Colonic mucosa (tissue), 4 donors: ENCODE measurements around the gene HOXB8. TPM values are rescaled to one million over a fixed set of nuclear protein-coding genes. Genes with fewer than 3 reads are reported as not detected.

Source experiments
- DNase-seq: peaks from one replicate; pipeline ENCODE4 v3.0.0-alpha.2; 2020
- H3K27ac ChIP-seq: fragments of 200-600 bp; one replicate; pipeline ENCODE4 v1.8.0; 2021
- H3K27me3 ChIP-seq: fragments of 200-600 bp; one replicate; pipeline ENCODE4 v1.8.0; 2021
- H3K36me3 ChIP-seq: fragments of 200-600 bp; one replicate; pipeline ENCODE4 v1.8.0; 2021
- H3K4me1 ChIP-seq: fragments of 200-600 bp; one replicate; pipeline ENCODE4 v1.8.0; 2021; ENCODE audit warnings: mild to moderate bottlenecking
- H3K4me3 ChIP-seq: fragments of 200-600 bp; one replicate; pipeline ENCODE4 v1.8.0; 2021
- H3K9ac ChIP-seq, 2 donors: one replicate each; pipeline ENCODE4 v1.7.0; 2013; ENCODE audit warnings: control low read depth in 2 of 2, low read depth in 2 of 2, low read length in 2 of 2
- H3K9me3 ChIP-seq: fragments of 200-600 bp; one replicate; pipeline ENCODE4 v1.8.0; 2021
- intact Hi-C: fragments of 100-400 bp; cut with DNase I; formaldehyde crosslinking; loops from one replicate; pipeline ENCODE4 v1.14.1; 2022
- total RNA-seq, 2 donors: library from RNA; stranded (reverse); fragmentation: NEBNext Ultra II Directional in 1 of 2; extraction: Animal tissue kit (Norgen Biotek cat#: 25700) in 1 of 2; gene quantifications; one replicate each; pipeline ENCODE4 v1.2.1, GENCODE V29; 2021
- TF ChIP-seq, protein P1 (sequence below): fragments of 200-600 bp; IDR thresholded peaks from one replicate; pipeline ENCODE4 v1.8.0; 2022; ENCODE audit warnings: antibody characterized with exemption, mild to moderate bottlenecking
- donor health status: healthy.
- donor health status: DM: no; HTN: no; CAD: no.
- donor health status: DM: no; HTN: no; CAD: no.

HOXB8 gene
- total RNA-seq, 2 donors from 2014 or later = 4.2 to 7.4 TPM

DNA sequence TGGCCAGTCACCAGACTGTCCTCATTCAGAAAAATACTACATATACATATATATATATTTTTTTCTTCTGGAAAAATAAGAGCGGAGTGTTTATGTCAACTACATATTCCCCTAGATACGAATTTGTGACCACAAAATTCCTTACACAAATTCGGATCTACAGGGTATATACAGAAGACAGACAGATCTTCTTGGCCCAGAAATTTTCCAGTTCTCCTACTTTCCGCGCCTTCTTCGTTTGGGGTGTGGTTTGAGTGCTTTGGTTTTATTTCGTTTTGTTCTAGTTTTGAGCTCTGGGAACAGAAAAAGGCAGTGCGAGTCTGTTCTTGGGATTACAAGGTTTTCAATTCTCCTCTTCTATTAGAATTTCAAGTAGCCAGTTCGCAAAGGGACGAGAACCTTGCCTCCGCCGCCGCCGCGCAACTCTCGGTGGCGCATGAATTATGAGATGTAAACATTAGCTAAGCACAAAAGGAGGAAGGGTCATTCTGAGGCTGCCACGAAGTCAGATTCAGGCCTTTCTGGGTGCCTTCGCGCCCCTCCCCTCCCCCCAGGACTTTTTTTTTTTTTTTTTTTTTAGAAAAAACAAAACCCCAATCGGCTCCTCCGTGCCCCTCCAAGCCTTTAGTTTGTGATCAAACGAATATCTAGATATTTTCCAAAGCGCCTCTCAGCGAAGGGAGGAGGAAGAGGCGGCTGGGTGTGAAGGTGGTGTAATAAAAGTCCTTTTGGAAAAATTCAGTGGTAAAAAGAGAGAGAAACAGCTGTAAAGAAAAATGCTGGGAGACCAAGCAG lies 35.1 kb downstream of the HOXB8 start:
- peaks cover 3% of the 10 kb centered on the region for H3K27me3 ChIP-seq
- TF ChIP-seq, protein P1, sequence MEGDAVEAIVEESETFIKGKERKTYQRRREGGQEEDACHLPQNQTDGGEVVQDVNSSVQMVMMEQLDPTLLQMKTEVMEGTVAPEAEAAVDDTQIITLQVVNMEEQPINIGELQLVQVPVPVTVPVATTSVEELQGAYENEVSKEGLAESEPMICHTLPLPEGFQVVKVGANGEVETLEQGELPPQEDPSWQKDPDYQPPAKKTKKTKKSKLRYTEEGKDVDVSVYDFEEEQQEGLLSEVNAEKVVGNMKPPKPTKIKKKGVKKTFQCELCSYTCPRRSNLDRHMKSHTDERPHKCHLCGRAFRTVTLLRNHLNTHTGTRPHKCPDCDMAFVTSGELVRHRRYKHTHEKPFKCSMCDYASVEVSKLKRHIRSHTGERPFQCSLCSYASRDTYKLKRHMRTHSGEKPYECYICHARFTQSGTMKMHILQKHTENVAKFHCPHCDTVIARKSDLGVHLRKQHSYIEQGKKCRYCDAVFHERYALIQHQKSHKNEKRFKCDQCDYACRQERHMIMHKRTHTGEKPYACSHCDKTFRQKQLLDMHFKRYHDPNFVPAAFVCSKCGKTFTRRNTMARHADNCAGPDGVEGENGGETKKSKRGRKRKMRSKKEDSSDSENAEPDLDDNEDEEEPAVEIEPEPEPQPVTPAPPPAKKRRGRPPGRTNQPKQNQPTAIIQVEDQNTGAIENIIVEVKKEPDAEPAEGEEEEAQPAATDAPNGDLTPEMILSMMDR = no peak
- intact Hi-C loops = no loop called here
- H3K4me1 ChIP-seq = peaks cover 23% of the 10 kb centered on the region
- H3K27ac ChIP-seq = peak overlapping the region; percentile 70
- peak overlapping the region; percentile 13 to 67 for H3K9ac ChIP-seq
- no peaks in the 10 kb centered on the region for H3K9me3 ChIP-seq
- no peak for DNase-seq
- no peak overlapping the region for H3K4me3 ChIP-seq
- no peaks in the 10 kb centered on the region for H3K36me3 ChIP-seq

DNA sequence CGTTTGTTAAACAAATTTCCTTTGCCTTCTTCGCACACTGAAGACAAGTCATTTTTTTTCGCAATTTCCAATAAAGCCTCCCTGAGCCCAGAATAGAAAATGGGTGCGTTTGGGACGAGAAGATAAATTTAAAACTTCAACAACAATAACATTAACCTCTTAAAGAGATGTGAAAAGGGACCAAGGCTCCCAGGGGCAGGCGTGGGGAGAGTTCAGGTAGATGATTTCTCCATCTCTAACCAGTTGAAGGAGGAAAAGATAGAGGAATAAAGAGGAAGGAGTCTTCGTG lies 35.7 kb downstream of the HOXB8 start:
- Histone ChIP-seq H3K9ac (peak overlapping the region; percentile 13 to 81), H3K4me1 (peaks cover 22% of the 10 kb centered on the region), H3K4me3 (no peak overlapping the region), H3K27ac (peak overlapping the region; percentile 70), H3K36me3 (no peaks in the 10 kb centered on the region), H3K9me3 (no peaks in the 10 kb centered on the region), H3K27me3 (peaks cover 3% of the 10 kb centered on the region)
- intact Hi-C loops = no loop called here
- no peak for DNase-seq
- TF ChIP-seq, protein P1 = no peak

DNA sequence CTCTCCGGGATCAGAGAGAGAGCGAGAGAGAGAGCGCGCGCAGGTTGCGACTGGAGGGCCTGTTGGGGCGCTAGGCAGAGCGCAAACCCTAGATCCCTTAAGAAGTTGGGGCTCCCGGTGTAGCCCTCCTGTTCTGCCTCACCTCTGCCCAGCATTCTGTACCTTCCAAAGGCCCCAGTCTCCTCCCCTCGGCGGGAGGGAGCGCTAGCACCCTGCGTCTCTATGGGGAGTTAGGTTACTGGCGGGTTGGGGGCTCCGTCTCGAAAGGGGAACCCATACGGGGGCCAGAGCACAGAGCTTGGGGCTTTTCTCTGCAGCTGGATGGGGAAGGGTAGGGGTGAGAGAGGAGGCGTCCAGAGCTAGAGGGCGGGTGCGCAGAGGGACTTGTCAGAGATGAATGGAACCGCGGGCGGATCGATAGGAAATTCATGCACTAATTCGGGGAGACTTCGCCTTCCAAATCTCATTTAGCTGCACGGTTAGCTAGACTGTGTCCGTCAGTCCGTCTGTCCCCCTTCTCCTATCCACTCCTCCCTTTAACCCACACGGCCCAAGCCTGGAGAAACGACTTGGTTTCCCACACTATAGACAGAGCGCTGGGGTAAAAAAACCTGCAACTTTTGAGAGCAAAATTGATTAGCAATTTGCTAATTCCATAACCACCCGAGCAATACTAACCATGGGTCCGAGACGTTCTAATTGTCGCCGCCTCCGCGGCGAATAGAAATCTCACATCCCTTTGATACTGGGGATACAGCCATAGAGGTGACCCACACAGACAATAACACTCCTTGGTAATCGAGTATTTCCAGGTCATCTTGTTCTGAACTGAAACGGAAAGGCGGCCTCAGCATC lies 36.2 kb downstream of the HOXB8 start:
- Histone ChIP-seq H3K4me3 (peak overlapping the region; percentile 35), H3K36me3 (no peaks in the 10 kb centered on the region), H3K27me3 (peaks cover 3% of the 10 kb centered on the region), H3K9me3 (no peaks in the 10 kb centered on the region), H3K27ac (peak overlapping the region; percentile 70), H3K9ac (peak overlapping the region; percentile 71 to 81), H3K4me1 (peaks cover 22% of the 10 kb centered on the region)
- intact Hi-C loops = no loop called here
- TF ChIP-seq, protein P1 = no peak
- no peak for DNase-seq

DNA sequence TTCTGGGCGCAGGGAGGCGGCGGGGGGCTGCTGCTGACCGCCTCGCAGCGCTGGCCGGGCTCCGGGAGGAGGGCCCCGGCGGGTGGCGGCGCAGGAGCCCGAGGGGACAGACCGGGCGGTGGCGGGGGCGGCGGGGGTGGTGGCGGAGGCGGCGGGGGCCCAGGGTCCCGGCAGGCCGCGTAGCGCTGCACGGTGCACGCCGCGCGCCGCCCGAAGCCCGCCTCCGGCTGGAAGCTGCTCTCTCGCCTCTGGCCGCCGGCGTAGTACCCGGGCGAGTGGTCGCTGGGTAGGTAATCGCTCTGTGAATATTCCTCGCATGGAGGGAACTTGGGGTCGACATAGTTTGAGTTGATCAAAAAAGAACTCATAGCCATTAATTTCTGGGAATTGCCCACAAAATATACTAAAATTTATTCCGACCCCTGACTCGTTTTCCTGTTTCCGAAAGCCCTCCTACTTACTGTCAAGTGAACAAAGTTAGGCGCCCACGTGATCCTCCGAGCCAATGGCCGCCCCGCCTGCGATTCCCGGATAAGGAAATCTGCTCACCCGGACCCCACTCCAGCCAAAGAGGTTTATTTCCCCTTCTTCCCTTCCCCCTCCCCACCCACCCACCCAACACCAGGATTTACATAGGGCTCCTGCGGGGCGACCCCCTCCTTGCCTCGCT lies 37.0 kb downstream of the HOXB8 start, which contains the start of gene HOXB4:
Gene HOXB4, minus strand, starts transcription at position 405 of the 670 bp plus-strand sequence. Its CDS starts 31 bp downstream, at position 374.
- Histone ChIP-seq H3K4me1 (peaks cover 22% of the 10 kb centered on the region), H3K9me3 (no peaks in the 10 kb centered on the region), H3K36me3 (no peaks in the 10 kb centered on the region), H3K27me3 (peaks cover 3% of the 10 kb centered on the region), H3K9ac (peak within 1 kb of the TSS; percentile 71 to 81), H3K4me3 (peak within 1 kb of the TSS; percentile 35), H3K27ac (peak within 1 kb of the TSS; percentile 70)
- peak; percentile 86 for DNase-seq
- intact Hi-C loops = no loop called here
- TF ChIP-seq, protein P1 = no peak

DNA sequence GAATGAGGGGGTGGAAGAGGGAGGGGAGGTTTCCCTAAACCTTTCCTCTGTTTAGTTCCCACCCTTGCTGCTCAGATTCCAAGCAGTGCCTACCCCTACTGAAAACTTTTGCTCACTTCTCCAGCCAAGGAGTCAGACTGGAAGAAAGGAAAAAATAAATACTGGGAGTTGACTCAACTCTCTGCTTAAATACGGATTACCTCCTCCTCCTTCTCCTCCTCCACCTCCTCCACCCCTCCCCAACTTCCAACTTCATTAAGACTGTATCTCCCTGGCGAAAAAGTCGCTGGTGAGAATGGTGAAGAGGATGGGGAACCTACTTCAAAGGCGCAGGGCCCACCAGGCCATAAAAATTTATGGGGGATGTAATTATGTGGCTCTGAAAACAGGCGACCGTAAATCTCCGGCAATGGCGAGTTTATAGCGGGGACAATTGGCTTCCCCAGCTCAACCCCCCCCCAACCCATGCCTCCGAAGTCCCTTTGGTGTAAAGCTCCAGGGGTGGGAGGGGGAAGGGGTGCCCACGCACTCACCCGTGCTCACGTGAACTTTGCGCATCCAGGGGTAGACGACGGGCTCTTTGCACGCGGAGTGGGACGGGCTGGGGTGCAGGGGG lies 37.7 kb downstream of the HOXB8 start:
- Histone ChIP-seq H3K27me3 (peaks cover 3% of the 10 kb centered on the region), H3K36me3 (no peaks in the 10 kb centered on the region), H3K4me3 (peak overlapping the region; percentile 35), H3K4me1 (peaks cover 22% of the 10 kb centered on the region), H3K27ac (peak overlapping the region; percentile 70), H3K9me3 (no peaks in the 10 kb centered on the region), H3K9ac (peak overlapping the region; percentile 66 to 76)
- DNase-seq = peak; percentile 63
- intact Hi-C loops = no loop called here
- TF ChIP-seq, protein P1 = no peak
